A549 treated with CpdA at 1 μM for 4 hours (cell line): ENCODE data around the gene C2orf15. TPM values are rescaled to one million over a fixed set of nuclear protein-coding genes. Genes with fewer than 3 reads are reported as not detected.

Experiments used
- total RNA-seq: library from RNA; stranded (reverse); fragments of 200-300 nt; extraction: Qiagen RNA extraction; gene quantifications from 5 replicates; pipeline ENCODE4 v1.2.3, GENCODE V29; 2022; ENCODE audit warnings: low read depth

The C2orf15 gene, protein sequence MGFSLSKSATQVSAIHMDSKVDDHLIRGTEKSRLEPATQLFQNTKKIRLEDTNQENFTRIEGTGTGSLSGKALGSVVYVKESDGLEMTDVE
- total RNA-seq: 0.27 to 0.53 TPM (median 0.40 TPM) in 5 replicates

GRCh38 chr2:99141110-99142108 lies at the start of gene C2orf15:
Gene C2orf15 (plus strand): TSS chr2:99141707. CDS start chr2:99150559, 8,852 bp downstream.

DNA sequence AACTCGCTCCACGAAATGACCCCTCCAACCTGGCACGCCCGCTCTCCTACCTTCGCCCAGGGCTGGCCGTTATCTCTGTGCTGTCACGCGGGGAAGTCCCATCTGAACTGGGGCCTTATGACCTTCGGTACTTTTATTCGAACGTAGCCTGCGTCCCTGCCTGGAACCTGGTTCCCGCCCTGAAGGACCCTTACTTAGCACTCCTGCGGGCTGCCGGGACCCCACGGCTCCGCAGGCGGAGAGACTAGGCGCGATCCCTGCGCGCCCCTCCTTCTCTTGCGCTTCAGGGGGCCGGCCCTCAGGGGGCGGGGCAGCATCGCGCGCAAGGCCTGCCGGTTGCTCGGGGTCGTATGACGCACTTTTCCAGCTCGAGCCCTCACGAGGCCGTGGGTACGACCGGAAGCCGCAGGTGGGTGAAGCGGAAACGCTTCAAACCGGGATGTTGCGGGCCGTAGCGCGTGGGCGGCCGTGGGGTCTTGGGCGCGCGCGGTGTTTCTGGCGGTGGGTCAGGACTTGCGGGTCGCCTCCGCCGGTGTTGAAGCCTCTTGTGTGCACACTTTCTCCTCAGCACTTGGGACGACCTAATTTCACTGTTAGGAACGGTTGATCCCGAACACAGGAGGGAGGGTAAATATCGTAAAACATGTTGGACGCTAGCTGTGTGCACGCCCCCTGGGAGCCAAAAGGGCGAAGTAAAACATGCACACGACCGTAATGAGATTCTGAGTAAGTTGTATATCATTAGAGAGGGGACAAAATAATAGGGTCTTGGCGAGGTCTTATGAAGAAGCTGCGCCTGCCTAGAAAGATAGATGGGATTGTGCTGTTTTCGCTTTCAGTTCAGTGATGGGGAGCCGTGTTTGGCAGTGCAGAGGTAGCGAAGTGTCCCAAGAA lies 13.4 kb downstream of the C2orf15 start, which contains the start of the genes LIPT1 and TSGA10:
TSS of gene LIPT1 (plus strand) at position 325 of the 894 bp plus-strand sequence. CDS start 6,991 bp downstream, outside the sequence.
TSS of gene TSGA10 (minus strand) at position 300 of the 894 bp plus-strand sequence. CDS start 45,503 bp downstream, outside the sequence.

GRCh38 chr2:99180755-99181623 lies 39.5 kb downstream of the C2orf15 start, which contains the start of the genes MITD1 and MRPL30:
Gene MITD1 (minus strand): TSS chr2:99181058. CDS start chr2:99180981, 77 bp downstream.
Gene MRPL30 (plus strand): TSS chr2:99181184. CDS start chr2:99186204, 5,020 bp downstream.

Other genes starting within 250 kb of the C2orf15 start
- gene CRACDL, start 205.5 kb upstream of the C2orf15 start, total RNA-seq: 0.49 to 0.89 TPM (median 0.54 TPM) in 5 replicates
- gene TSGA10, start 13.2 kb downstream of the C2orf15 start, total RNA-seq: 2.8 to 6.8 TPM (median 5.1 TPM) in 5 replicates
- 3.6 to 5.5 TPM (median 3.8 TPM) in 5 replicates for gene LIPT1, start 13.3 kb downstream of the C2orf15 start, total RNA-seq
- 27.1 to 37.5 TPM (median 28.5 TPM) in 5 replicates for gene MITD1, start 39.4 kb downstream of the C2orf15 start, total RNA-seq
- 32.4 to 72.8 TPM (median 34.5 TPM) in 5 replicates for gene MRPL30, start 39.5 kb downstream of the C2orf15 start, total RNA-seq
- not detected in 5 replicates for gene LYG2, start 114.0 kb downstream of the C2orf15 start, total RNA-seq
- gene LYG1, start 159.5 kb downstream of the C2orf15 start, total RNA-seq: 1.3 to 2.0 TPM (median 1.6 TPM) in 5 replicates
- 37.2 to 50.7 TPM (median 39.1 TPM) in 5 replicates for gene TXNDC9, start 194.6 kb downstream of the C2orf15 start, total RNA-seq
- 56.9 to 83.3 TPM (median 64.4 TPM) in 5 replicates for gene EIF5B, start 195.7 kb downstream of the C2orf15 start, total RNA-seq